ENCODE data around the gene ANKS4B.

DNA sequence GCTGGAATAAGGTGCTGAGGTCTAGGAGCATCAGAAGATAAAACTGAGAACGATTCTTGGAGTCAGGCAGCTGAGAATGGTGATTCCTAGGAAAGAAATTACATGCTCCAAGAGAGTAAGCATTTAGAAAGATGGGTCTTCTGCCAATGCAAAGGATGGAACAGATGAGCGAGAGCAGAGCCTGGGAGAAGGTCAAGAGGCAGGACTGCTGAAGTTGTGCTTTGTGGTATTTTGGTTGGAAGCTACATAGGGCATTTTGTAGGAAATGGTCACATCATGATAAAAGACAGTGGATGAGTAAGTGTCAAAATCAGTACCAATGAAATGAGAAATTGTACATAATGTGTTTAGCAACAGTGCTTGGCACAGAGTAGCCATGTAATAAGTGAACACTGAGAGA, 46.0 kb downstream of the ANKS4B start:
- TF ChIP-seq TAF1 (IDR thresholded peaks at IDR 0.05; ENCODE audit: low read depth, low read length) (no peak), POLR2A (IDR thresholded peaks at IDR 0.05; ENCODE audit: low read depth, low read length) (no peak), POU2F2 (IDR thresholded peaks at IDR 0.05; ENCODE audit: low read depth, low read length) (no peak), POLR2AphosphoS5 (IDR thresholded peaks at IDR 0.05; ENCODE audit: low read depth, low read length) (no peak), SPI1 (IDR thresholded peaks at IDR 0.05; ENCODE audit: low read depth, low read length) (no peak)

All from GM12891 (cell line).